CD4-positive, alpha-beta T cell treated with Interleukin-1 beta for 1 hour (primary cell): ENCODE results near the gene SH3RF3.

ENCODE experiments used
- DNase-seq, 2 donors: peaks; one replicate each; pipeline ENCODE4 v3.0.0-alpha.2; 2020 to 2022

SH3RF3 gene

GRCh38 chr2:109538546-109538945, 409.5 kb downstream of the SH3RF3 start:
- DNase-seq, result no peak

- DNase-seq, result no peak
Measured at GRCh38 chr2:109542384-109542783, 413.4 kb downstream of the SH3RF3 start.

GRCh38 chr2:109545828-109546713, 417.1 kb downstream of the SH3RF3 start:
- peak; percentile 42 to 43 for DNase-seq

GRCh38 chr2:109547280-109547679, 418.3 kb downstream of the SH3RF3 start:
- no peak for DNase-seq

GRCh38 chr2:109549016-109549590, 420.1 kb downstream of the SH3RF3 start:
- no peak for DNase-seq
